Fibroblast of peridontal ligament (primary cell): ENCODE results near the gene PCDHB11.
"Not testable (repeated sequence)": the region's sequence is repeated elsewhere in the genome, so short reads cannot be mapped to it uniquely, and the experiment has no call there.

Experiments used
- DNase-seq: peaks from one replicate; pipeline ENCODE4 v3.0.0-alpha.2; 2010; ENCODE audit errors: extremely low read depth

The PCDHB11 gene

GRCh38 chr5:141199359-141200235 is at the start of gene PCDHB11:
Gene PCDHB11 (plus strand): TSS chr5:141199627. CDS start chr5:141199775, 148 bp downstream.
- DNase-seq, result no peak

DNA sequence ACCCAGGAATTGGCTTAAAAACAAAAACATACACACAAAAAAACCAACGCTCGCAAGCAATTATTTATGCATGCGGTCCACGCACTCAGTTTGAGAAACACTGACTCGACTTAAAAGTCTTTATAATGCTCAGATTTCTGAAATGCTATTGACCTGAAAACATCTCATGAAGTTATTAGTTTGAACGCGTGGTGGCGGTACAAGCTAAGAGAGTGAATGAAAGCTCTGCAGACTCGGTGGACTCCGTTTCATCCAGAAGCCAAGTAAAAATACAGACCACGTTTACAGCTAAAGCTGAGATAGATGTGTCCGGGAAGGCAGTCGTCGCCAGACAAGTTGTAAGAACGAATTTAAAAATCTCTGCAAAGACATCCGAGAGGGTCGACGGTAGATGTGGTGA is 49.6 kb upstream of the PCDHB11 start, which contains the start of gene PCDHB6:
PCDHB6 (plus strand) TSS at position 246 of the 400 bp plus-strand sequence. CDS start 201 bp downstream, outside the sequence.
- peak; percentile 2 for DNase-seq

- no peak for DNase-seq
These were observed 49.0 kb upstream of the PCDHB11 start for GRCh38 chr5:141150224-141150992.

DNA sequence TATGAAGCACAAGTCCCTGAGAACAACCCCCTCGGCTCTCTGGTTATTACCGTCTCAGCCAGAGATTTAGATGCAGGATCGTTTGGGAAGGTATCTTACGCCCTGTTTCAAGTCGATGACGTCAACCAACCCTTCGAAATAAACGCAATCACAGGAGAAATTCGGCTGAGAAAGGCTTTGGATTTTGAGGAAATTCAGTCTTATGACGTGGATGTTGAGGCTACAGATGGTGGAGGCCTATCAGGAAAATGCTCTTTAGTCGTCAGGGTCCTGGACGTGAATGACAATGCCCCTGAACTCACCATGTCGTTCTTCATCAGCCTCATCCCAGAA is 48.5 kb upstream of the PCDHB11 start:
- DNase-seq, result no peak

DNA sequence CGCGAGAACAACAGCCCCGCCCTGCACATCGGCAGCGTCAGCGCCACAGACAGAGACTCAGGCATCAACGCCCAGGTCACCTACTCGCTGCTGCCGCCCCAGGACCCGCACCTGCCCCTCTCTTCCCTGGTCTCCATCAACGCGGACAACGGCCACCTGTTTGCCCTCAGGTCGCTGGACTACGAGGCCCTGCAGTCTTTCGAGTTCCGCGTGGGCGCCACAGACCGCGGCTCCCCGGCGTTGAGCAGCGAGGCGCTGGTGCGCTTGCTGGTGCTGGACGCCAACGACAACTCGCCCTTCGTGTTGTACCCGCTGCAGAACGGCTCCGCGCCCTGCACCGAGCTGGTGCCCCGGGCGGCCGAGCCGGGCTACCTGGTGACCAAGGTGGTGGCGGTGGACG is 47.8 kb upstream of the PCDHB11 start:
- DNase-seq, result not testable (repeated sequence)

- DNase-seq, result not testable (repeated sequence)
These were observed 47.3 kb upstream of the PCDHB11 start for GRCh38 chr5:141152096-141152495.

GRCh38 chr5:141155540-141156374 is 43.7 kb upstream of the PCDHB11 start:
- DNase-seq, result no peak

DNA sequence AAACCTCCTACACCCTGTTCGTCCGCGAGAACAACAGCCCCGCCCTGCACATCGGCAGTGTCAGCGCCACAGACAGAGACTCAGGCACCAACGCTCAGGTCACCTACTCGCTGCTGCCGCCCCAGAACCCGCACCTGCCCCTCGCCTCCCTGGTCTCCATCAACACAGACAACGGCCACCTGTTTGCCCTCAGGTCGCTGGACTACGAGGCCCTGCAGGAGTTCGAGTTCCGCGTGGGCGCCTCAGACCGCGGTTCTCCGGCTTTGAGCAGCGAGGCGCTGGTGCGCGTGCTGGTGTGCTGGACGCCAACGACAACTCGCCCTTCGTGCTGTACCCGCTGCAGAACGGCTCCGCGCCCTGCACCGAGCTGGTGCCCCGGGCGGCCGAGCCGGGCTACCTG is 42.1 kb upstream of the PCDHB11 start:
- not testable (repeated sequence) for DNase-seq

GRCh38 chr5:141157901-141158300 is 41.5 kb upstream of the PCDHB11 start:
- DNase-seq, result not testable (repeated sequence)

GRCh38 chr5:141172381-141173204 is 26.8 kb upstream of the PCDHB11 start, which contains the start of gene PCDHB7:
Gene PCDHB7 (plus strand): TSS chr5:141172644. CDS start chr5:141172836, 192 bp downstream.
- peak; percentile 25 for DNase-seq

DNA sequence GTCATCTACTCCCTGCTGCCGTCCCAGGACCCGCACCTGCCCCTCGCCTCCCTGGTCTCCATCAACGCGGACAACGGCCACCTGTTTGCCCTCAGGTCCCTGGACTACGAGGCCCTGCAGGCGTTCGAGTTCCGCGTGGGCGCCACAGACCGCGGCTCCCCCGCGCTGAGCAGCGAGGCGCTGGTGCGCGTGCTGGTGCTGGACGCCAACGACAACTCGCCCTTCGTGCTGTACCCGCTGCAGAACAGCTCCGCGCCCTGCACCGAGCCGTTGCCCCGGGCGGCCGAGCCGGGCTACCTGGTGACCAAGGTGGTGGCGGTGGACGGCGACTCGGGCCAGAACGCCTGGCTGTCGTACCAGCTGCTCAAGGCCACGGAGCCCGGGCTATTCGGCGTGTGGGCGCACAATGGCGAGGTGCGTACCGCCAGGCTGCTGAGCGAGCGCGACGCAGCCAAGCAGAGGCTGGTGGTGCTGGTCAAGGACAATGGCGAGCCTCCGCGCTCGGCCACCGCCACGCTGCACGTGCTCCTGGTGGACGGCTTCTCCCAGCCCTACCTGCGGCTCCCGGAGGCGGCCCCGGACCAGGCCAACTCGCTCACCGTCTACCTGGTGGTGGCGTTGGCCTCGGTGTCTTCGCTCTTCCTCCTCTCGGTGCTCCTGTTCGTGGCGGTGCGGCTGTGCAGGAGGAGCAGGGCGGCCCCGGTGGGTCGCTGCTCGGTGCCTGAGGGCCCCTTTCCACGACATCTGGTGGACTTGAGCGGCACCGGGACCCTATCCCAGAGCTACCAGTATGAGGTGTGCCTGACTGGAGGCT is 24.9 kb upstream of the PCDHB11 start:
- DNase-seq, result not testable (repeated sequence)

DNA sequence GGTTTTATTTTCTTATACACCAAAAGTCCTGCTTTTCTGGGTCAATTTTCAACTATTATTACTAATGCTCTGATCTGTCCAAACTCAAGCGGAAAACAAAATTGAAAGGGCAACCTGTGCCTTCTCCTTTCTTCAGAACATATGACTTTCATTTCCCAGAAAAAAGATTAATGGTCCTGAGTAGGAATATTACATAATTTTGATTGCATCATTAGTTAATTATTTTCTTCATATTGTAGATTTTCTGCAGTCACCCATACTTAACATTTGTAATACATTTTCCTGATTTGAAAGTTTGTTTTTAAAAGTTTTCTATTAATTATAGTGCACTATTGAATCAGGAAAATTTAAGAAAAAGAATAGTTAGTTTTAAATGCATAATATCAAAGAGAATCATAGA is 23.5 kb upstream of the PCDHB11 start:
- no peak for DNase-seq

GRCh38 chr5:141177577-141178191 is 21.7 kb upstream of the PCDHB11 start, which contains the start of gene PCDHB8:
Gene PCDHB8 (plus strand): TSS chr5:141177790. CDS start chr5:141178035, 245 bp downstream.
- not testable (repeated sequence) for DNase-seq

DNA sequence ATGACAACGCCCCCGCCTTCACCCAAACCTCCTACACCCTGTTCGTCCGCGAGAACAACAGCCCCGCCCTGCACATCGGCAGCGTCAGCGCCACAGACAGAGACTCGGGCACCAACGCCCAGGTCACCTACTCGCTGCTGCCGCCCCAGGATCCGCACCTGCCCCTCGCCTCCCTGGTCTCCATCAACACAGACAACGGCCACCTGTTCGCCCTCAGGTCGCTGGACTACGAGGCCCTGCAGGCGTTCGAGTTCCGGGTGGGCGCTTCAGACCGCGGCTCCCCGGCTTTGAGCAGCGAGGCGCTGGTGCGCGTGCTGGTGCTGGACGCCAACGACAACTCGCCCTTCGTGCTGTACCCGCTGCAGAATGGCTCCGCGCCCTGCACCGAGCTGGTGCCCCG is 20.1 kb upstream of the PCDHB11 start:
- DNase-seq, result not testable (repeated sequence)

DNA sequence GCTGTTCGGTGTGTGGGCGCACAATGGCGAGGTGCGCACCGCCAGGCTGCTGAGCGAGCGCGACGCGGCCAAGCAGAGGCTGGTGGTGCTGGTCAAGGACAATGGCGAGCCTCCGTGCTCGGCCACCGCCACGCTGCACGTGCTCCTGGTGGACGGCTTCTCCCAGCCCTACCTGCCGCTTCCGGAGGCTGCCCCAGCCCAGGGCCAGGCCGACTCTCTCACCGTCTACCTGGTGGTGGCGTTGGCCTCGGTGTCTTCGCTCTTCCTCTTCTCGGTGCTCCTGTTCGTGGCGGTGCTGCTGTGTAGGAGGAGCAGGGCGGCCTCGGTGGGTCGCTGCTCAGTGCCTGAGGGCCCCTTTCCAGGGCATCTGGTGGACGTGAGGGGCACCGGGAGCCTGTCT is 19.6 kb upstream of the PCDHB11 start:
- not testable (repeated sequence) for DNase-seq

GRCh38 chr5:141180313-141180712 is 19.1 kb upstream of the PCDHB11 start:
- no peak for DNase-seq

GRCh38 chr5:141182248-141182647 is 17.2 kb upstream of the PCDHB11 start, which contains the start of gene PCDHB16:
Gene PCDHB16 (plus strand): TSS chr5:141182387. CDS start chr5:141182560, 173 bp downstream.
- DNase-seq, result peak; percentile 35

DNA sequence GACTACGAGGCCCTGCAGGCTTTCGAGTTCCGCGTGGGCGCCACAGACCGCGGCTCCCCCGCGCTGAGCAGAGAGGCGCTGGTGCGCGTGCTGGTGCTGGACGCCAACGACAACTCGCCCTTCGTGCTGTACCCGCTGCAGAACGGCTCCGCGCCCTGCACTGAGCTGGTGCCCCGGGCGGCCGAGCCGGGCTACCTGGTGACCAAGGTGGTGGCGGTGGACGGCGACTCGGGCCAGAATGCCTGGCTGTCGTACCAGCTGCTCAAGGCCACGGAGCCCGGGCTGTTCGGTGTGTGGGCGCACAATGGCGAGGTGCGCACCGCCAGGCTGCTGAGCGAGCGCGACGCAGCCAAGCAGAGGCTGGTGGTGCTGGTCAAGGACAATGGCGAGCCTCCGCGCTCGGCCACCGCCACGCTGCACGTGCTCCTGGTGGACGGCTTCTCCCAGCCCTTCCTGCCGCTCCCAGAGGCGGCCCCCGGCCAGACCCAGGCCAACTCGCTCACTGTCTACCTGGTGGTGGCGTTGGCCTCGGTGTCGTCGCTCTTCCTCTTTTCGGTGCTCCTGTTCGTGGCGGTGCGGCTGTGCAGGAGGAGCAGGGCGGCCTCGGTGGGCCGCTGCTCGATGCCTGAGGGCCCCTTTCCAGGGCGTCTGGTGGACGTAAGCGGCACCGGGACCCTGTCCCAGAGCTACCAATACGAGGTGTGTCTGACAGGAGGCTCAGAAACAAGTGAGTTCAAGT is 15.1 kb upstream of the PCDHB11 start:
- not testable (repeated sequence) for DNase-seq
